Activated B cell treated with CpG ODN at 0.5 μM for 24 hours (primary cell): Measurements from ENCODE around the gene PRDM5. TPM values are rescaled to one million over a fixed set of nuclear protein-coding genes. Genes with fewer than 3 reads are reported as not detected.

Experiments
- ATAC-seq: fragments of 200-7000 bp; cut with Tn5 transposase; one replicate; pipeline ENCODE4 v1.10.0; 2021; ENCODE audit warnings: low read depth, mild to moderate bottlenecking, moderate library complexity
- CTCF ChIA-PET: fragments of 350-600 bp; sonication (Branson Sonifier 250); formaldehyde crosslinking; loops from one replicate; lab custom pipeline; 2021; ENCODE audit warnings: antibody characterized with exemption; lab: Charles Lee
- POLR2A ChIA-PET: fragments of 350-600 bp; sonication (Branson Sonifier 250); formaldehyde crosslinking; loops from one replicate; lab custom pipeline; 2021; ENCODE audit warnings: antibody characterized with exemption; lab: Charles Lee
- DNase-seq: peaks from one replicate; pipeline ENCODE4 v3.0.0; 2022
- H3K27ac Mint-ChIP-seq: one replicate; pipeline ENCODE4 v1.8.0; 2020; ENCODE audit warnings: mixed read lengths
- H3K27me3 Mint-ChIP-seq: one replicate; pipeline ENCODE4 v1.8.0; 2021; ENCODE audit warnings: mixed read lengths
- H3K36me3 Mint-ChIP-seq: one replicate; pipeline ENCODE4 v1.8.0; 2021; ENCODE audit warnings: low read depth, mixed read lengths
- H3K4me1 Mint-ChIP-seq: one replicate; pipeline ENCODE4 v1.8.0; 2021; ENCODE audit warnings: mixed read lengths
- H3K4me3 Mint-ChIP-seq: one replicate; pipeline ENCODE4 v1.8.0; 2020; ENCODE audit warnings: mild to moderate bottlenecking, mixed read lengths
- H3K9me3 Mint-ChIP-seq: one replicate; pipeline ENCODE4 v1.8.0; 2020; ENCODE audit warnings: mixed read lengths
- intact Hi-C: fragments of 100-400 bp; cut with micrococcal nuclease; formaldehyde crosslinking; loops from one replicate; pipeline ENCODE4 v1.15.1; 2024
- total RNA-seq: library from RNA; stranded (reverse); gene quantifications from 2 replicates; pipeline ENCODE4 v1.2.3, GENCODE V29; 2022
- TF ChIP-seq, protein P1 (sequence below): fragments of 200-600 bp; IDR thresholded peaks from one replicate; pipeline ENCODE4 v1.8.0; 2022; ENCODE audit warnings: antibody characterized with exemption, mild to moderate bottlenecking

PRDM5 gene
- total RNA-seq, 1 donor from 2014 or later, result not detected

DNA sequence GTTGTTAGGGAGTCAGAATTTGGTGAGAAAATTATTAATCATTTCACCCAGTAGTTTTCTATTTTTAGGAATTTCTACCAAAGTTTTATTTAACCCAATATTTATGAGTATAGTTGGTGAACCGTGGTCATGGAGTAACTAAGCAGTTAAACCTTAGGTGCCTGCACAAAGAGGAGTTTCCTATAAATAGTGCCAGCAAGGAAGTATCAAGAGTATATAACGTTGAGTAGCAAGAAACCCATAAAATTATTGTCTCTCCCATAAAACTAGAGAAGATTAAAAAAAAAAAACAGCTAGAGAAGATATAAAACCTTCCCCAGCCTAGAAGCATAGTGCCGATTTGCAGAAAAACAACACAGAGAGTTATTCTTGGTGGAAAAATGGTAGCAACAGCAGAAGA, 158.9 kb downstream of the PRDM5 start:
- CTCF ChIA-PET, result no interaction called here
- TF ChIP-seq, protein P1, sequence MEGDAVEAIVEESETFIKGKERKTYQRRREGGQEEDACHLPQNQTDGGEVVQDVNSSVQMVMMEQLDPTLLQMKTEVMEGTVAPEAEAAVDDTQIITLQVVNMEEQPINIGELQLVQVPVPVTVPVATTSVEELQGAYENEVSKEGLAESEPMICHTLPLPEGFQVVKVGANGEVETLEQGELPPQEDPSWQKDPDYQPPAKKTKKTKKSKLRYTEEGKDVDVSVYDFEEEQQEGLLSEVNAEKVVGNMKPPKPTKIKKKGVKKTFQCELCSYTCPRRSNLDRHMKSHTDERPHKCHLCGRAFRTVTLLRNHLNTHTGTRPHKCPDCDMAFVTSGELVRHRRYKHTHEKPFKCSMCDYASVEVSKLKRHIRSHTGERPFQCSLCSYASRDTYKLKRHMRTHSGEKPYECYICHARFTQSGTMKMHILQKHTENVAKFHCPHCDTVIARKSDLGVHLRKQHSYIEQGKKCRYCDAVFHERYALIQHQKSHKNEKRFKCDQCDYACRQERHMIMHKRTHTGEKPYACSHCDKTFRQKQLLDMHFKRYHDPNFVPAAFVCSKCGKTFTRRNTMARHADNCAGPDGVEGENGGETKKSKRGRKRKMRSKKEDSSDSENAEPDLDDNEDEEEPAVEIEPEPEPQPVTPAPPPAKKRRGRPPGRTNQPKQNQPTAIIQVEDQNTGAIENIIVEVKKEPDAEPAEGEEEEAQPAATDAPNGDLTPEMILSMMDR, result no peak
- Mint-ChIP-seq H3K4me3 (no peak overlapping the region), H3K36me3 (no peaks in the 10 kb centered on the region), H3K27me3 (no peaks in the 10 kb centered on the region), H3K27ac (no peak overlapping the region), H3K4me1 (peaks cover 2% of the 10 kb centered on the region), H3K9me3 (peaks cover 2% of the 10 kb centered on the region)
- ATAC-seq (no peak), DNase-seq (no peak)
- intact Hi-C loops, result no loop called here
- POLR2A ChIA-PET, result no interaction called here

- Mint-ChIP-seq H3K4me1 (peaks cover 2% of the 10 kb centered on the region), H3K9me3 (no peaks in the 10 kb centered on the region), H3K36me3 (no peaks in the 10 kb centered on the region), H3K27ac (no peak overlapping the region), H3K27me3 (no peaks in the 10 kb centered on the region), H3K4me3 (no peak overlapping the region)
- DNase-seq, result no peak
- POLR2A ChIA-PET, result no interaction called here
- TF ChIP-seq, protein P1, result no peak
- intact Hi-C loops, result no loop called here
- no peak for ATAC-seq
- CTCF ChIA-PET, result no interaction called here
Measured at GRCh38 chr4:120761070-120761469, 161.5 kb downstream of the PRDM5 start.

GRCh38 chr4:120760047-120760446, 162.5 kb downstream of the PRDM5 start:
- Mint-ChIP-seq H3K4me1 (no peaks in the 10 kb centered on the region), H3K27me3 (no peaks in the 10 kb centered on the region), H3K4me3 (no peak overlapping the region), H3K27ac (no peak overlapping the region), H3K9me3 (no peaks in the 10 kb centered on the region), H3K36me3 (no peaks in the 10 kb centered on the region)
- ChIA-PET CTCF (no interaction called here), POLR2A (no interaction called here)
- DNase-seq (no peak), ATAC-seq (no peak)
- TF ChIP-seq, protein P1, result no peak
- intact Hi-C loops, result no loop called here

DNA sequence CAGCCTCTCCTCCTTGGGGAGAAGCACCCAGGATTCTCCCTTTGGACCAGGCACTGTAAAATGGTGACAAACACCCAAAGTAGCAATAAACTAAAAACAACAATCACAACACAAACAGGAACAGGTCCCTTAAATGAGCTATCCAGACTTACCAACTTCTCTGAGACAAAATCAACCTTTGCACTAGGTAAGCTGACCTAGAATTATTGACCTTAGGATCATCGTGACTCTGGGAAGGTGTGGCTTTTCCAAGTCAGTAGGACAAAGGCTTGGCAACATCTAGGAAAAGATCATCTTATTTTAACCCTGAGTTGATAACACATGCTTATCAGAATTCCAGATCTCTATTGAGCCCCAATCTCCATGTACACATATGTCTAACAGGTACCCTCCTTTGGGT, 166.7 kb downstream of the PRDM5 start:
- Mint-ChIP-seq H3K4me3 (no peak overlapping the region), H3K27me3 (no peaks in the 10 kb centered on the region), H3K9me3 (peaks cover 3% of the 10 kb centered on the region), H3K27ac (no peak overlapping the region), H3K4me1 (no peaks in the 10 kb centered on the region), H3K36me3 (no peaks in the 10 kb centered on the region)
- TF ChIP-seq, protein P1, result no peak
- intact Hi-C loops, result no loop called here
- ChIA-PET CTCF (no interaction called here), POLR2A (no interaction called here)
- no peak for ATAC-seq
- DNase-seq, result no peak

- no peak for DNase-seq
- no peak for ATAC-seq
- intact Hi-C loops, result no loop called here
- Mint-ChIP-seq H3K4me3 (no peak overlapping the region), H3K9me3 (peaks cover 8% of the 10 kb centered on the region), H3K27me3 (no peaks in the 10 kb centered on the region), H3K4me1 (no peaks in the 10 kb centered on the region), H3K36me3 (no peaks in the 10 kb centered on the region), H3K27ac (no peak overlapping the region)
- TF ChIP-seq, protein P1, result no peak
- CTCF ChIA-PET, result no interaction called here
- POLR2A ChIA-PET, result no interaction called here
Measured at GRCh38 chr4:120754590-120754989, 167.9 kb downstream of the PRDM5 start.
